Measurements from ENCODE around the gene ADAP2.
"Not testable (repeated sequence)": the region's sequence is repeated elsewhere in the genome, so short reads cannot be mapped to it uniquely, and the experiment has no call there.

Gene ADAP2

DNA sequence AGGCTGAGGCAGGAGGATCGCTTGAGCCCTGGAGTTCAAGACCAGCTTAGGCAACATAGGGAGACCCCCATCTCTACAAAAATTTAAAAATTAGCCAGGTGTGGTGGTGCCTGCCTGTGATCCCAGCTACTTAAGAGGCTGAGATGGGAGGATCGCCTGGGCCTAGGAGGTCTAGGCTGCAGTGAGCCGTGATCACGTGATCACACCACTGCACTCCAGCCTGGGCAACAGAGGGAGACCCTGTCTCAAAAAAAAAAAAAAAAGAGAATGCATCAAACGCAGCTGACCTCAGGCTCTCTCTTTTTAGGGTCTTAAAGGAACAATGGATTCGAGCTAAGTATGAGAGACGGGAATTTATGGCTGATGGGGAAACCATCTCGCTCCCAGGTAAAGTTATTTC, 9.8 kb downstream of the ADAP2 start:
- not testable (repeated sequence) for FAIRE-seq

DNA sequence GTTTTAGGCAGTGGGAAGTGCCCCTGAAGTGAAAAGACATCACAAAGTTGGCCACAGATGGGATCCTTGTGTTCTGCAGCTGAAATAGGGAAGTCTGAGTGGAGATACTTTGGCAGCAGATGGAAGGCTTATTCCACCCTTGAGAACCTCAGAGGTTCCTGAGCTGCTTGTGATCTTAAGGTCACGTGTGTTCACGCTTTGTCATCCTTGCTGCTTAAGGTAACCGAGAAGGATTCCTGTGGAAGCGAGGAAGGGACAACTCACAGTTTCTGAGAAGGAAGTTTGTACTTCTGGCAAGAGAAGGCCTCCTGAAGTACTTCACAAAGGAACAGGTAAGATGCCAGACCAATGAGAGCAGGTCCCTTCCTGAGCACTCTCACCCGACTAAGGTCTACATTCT, 12.2 kb downstream of the ADAP2 start:
- FAIRE-seq = no peak

DNA sequence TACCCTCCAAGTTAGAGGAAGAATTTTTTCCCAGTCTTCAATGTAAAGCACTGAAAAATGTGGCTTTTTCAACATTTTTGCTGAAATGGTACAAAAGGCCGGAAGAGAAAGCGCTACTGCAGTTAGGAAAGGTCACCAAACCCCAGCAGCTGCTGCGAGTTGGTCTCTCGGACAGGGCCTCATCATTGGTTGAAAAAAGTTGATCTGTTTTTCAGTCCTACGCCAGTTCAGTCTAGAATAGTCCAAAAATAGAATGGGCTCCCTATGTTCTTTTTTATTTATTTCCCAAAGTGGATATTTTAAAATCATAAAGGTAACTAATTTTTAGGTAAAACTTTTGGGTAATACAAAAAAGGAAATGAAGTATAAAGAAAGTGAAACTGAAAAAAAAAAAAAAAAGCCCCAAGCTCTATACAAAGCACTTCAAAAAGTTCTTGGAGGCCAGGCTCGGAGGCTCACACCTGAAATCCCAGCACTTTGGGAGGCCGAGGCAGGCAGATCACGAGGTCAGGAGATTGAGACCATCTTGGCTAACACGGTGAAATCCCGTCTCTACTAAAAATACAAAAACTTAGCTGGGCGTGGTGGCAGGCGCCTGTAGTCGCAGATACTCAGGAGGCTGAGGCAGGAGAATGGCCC, 17.4 kb downstream of the ADAP2 start:
- no peak for FAIRE-seq

DNA sequence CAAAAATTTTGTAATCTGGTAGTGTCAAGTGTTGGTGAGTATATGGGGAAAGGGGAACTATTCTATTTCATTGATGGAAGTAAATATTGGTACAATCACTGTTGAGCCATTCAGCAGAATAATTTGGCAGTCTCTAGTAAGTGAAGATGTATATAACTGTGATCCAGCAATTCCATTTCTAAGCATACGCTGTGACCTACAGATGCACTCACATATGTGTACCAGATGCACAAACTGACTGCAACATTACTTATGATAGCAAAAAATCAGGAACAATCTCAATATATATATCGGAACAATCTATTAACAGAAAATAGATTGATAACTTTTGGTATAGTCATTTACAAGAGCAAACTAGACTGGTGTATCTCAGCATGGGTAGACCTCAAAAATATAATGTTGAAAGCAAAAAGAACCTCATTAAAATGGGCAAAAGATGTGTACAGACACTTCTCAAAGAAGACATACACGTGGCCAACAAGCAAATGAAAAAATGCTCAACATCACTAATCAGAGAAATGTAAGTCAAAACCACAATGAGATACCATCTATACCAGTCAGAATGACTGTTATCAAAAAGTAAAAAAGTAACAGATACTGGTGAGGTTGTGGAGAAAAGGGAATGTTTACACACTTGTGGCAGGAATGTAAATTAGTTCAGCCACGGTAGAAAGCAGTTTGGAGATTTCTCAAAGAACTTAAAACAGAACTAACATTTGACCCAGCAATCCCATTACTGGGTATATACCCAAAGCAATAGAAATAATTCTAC, 20.7 kb downstream of the ADAP2 start:
- no peak for FAIRE-seq

DNA sequence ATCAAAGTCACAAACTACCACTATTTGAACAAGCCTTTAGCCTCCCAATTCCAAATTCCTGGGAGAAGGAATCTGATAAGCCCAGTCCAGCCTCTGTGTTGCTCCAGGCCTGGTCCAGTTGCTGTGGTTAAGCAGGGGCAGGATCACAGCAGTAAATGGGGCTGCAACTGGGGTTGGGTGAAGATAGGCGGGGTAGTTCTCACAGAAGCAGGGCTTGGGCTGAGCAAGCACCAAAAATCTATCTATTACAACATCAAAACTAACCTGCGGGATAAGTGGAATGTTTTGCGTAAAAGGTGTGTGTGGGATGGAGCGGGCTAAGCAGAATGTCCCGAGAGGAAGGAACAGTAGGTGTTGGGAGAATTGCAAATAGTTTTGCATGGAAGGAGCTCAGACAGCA, 26.1 kb downstream of the ADAP2 start:
- no peak for FAIRE-seq

DNA sequence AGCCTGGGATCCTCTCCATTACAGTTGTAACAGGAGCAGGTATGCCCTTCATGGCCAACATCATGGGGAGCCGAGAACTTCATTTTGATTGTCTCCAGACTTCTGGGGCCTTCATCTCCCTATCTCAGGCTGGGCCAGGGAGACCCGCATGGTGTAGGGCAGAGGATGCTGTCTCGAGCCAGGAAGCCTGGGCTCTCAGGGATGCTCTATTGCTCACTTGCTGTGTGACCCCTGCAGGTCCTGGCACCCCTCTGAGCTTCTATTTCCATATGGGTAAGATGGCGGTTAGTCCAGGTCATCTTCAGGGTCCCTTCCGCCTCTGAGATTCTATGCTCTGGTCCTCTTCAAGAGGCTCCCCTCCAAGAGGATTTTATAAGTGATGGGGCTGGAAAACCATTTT, 28.4 kb downstream of the ADAP2 start:
- no peak for FAIRE-seq

DNA sequence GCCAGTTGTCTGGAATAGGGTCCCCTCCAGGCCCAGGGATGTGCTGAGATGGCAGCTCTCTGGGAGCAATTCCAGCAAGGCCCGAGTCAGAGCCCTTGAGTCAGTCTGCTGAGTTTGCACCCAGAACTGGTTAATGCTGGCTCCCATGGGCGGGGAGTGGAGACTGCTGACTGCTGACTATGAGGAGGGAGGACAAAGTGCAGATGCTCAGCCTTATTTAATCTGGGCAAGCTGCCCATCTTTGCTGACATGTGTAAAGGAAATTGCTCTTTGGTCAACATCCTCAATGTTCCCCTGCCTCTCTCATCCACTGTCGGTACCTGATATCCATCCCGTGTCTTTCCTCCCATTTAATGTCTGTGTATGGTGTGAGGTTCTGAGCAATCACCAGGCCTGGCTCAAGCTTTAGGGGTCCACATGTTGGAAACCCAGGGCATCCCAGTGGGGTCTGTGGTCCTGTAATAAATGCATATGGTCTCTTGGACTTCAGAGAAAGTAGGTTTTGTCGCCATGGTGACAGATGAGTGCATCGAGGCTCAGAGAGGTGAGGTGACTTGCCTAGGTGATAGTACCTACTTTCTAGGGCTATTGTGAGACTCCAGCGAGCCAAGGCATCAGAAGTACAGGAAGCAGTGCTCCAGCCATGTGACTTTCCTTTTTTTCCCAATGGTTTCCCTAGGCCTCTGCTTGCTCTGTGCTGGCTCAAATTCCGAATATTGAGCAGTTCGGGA, 29.1 kb downstream of the ADAP2 start:
- no peak for FAIRE-seq

DNA sequence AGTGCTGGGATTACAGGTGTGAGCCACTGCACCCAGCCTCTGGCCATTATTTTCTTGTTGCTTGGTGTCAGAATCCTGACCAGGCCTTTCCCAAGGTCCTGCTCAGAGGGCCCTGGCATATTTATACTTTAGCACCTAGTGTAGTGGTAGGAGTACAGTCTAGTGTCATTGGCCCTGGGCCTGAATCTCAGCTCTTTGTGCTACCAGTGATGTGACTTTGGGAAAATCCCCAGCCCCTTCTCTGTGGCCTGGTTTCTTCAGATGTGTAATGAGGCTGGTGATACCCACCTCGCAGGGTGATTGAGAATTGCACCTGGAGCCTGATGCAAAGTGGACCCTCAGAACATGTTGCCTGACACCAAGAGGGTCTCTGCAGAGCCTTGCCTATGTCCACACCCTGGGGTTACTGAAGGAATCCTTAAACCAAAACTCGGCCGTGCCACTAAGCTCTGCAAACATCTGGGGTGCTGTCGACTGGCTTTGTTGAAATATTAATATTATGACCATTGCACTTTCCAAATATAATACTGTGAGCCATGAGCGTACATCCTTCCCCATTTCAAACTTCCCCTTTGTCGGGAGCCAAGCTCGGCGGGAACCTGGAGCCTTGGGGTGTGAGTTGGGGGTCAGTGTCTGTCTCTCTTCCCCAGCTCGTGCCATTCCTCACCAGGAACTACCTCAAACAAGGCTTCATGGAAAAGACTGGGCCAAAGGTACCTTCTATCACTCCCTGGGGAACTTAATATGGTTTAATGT, 31.1 kb downstream of the ADAP2 start:
- no peak for FAIRE-seq

DNA sequence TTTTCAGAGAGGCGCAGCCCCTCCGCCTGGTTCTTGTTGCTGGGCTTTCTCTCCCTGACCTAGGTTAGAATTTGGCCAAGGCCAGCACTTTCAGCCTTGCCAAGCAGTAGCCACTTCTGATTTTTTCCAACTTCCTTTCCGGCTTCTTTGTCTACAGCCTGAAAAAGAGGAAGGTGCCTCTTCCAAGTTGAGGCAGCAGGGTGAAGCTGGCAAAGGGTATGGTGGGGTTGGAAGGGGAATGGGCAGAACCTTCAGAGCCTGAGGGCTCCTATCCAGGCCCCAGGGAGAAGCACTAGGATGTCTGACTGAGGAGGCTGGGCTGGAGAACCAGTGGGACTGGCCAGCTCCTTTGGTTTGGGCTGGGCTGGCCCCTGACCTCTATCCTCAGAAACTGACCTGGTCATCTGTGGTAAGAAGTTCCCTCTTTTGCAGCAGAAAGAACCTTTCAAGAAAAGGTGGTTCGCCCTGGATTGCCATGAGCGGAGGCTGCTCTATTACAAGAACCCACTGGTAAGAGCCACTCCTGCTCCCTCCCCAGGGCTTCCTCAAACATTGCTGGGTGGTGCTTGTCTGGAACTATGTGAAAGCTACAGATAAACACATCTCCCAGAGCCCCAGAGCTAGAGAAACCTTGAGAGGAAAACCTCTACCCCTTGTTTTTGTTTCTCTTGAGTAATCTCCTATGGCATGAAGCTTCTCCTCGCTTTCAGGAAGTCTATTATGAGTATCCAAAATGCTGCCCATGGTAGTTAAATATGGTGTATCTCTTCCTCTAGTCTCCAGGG, 32.5 kb downstream of the ADAP2 start:
- no peak for FAIRE-seq

DNA sequence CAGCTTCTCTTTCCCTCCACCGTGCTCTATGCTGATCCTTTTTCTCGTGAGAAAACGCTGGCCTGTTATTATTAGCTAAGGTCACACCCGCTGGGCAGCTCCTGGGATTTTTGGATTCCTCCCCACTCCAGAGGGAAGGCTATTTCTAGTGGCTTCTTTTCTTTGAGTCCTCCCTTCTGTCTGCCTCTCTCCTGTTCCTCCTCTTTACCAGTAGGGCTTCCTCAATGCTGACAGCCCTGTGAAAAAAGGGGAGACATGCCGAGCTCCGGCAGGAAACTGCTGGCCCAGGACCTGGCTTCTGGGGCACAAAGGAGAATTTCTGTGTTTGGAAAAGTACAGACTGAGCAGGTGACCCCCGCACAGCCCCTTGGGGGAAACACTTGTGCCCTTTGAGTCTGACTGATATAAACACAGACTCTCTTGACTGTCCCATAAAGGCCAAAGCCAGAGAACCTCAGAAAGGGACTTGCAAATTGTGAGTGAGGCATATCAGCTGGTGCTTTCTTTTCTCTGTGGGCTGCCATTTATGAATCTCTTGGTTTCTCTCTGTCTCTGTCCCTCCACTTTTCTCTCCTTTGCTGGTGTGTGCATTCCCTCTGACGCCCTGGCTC, 35.1 kb downstream of the ADAP2 start:
- FAIRE-seq = no peak

DNA sequence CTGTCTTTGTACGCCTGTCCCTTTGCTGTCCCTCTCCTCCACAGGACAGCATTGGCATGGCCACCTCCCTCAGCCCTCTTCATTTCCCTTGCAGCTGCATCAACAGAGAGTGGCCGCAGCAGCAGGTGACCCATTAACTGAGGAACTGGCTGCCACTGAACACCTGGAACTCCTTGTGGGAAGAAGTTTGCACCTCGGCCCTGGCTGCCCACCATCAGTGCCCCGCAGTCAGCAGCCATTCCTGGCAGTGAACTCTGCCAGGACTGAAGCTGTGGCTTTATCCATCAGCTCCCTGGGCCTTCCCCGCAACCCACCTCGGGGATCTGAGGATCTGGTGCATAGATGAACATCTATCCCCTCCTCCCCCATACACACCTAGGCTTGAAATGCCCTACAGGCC, 36.0 kb downstream of the ADAP2 start:
- no peak for FAIRE-seq

DNA sequence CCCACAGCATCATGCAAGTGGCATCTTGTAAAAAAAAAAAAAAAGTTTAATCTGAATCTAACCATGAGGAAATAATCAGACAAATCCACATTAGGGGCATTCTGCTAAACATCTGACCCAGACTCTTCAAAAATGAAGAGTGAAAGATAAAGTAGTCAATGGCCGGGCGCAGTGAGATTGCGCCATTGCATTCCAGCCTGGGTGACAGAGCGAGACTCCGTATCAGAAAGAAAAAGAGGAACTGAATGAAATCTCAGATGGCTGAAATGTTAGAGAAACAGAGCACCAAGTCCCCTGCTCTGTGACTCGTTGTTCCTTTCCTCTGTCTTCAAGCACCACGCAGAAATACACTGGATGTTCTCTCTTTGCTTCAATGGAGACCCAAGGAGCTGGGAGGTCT, 36.4 kb downstream of the ADAP2 start:
- no peak for FAIRE-seq

DNA sequence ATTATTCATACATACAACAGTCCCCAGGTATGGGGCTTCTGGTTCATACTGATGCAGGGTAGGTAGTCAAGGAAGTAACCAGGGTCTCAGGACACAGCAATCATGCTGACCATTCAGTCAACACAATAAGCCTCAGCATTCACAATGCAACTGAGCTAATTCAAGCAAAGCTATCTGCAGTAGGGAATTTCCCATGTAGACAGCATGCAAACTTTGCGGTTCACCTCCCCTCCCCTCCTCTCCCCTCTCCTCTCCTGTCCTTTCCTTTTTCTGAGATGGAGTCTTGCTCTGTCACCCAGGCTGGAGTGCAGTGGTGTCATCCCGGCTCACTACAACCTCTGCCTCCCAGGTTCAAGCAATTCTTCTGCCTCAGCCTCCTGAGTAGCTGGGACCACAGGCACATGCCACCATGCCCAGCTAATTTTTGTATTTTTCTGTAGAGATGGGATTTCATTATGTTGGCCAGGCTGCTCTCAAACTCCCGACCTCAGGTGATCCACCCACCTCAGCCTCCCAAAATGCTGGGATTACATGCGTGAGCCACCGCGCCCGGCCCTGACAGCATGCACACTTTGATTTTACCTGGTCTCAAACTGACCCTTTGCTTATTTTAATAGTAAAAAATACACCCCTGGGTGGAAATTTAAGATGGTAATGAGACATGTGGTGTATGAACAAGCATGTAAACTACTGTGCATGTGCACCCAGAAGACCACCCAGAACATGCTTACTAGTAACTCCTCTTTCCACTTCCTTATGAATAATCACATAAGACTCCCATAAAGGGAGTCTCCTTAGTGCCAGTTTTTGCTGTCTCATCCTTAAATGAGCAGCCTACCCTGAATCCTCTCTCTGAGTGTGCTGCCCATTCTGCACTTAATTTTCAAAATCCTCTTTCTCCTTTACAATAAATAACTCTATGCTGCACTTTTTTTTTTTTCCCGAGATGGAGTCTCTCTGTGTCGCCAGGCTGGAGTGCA, 39.8 kb downstream of the ADAP2 start:
- no peak for FAIRE-seq

DNA sequence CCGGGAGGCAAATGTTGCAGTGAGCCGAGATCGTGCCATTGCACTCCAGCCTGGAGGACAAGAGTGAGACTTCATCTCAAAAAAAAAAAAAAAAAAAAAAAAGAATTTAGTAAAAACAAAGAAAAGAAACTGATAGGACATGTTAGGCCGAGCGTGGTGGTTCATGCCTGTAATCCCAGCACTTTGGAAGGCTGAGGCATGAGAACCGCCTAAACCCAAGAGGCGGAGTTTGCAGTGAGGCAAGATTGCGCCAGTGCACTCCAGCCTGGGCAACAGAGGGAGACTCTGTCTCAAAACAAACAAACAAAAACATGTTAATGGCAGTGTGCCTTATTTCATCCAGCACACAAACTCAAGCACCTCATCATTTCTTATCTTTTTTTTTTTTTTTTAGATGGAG, 42.6 kb downstream of the ADAP2 start:
- not testable (repeated sequence) for FAIRE-seq

DNA sequence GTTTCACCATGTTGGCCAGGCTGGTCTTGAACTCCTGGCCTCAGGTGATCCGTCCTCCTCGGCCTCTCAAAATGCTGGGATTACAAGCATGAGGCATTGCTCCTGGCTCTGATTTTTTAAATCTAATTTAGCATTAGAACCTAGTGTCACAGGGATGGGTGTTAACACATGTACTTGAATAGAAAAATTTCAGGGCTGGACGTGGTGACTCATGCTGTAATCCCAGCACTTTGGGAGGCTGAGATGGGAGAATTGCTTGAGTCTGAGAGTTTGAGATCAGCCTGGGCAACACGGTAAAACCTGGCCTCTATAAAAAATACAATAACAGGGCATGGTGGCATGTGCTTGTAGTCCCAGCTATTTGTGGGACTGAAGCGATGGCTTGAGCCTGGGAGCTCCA, 43.1 kb downstream of the ADAP2 start:
- FAIRE-seq = no peak

DNA sequence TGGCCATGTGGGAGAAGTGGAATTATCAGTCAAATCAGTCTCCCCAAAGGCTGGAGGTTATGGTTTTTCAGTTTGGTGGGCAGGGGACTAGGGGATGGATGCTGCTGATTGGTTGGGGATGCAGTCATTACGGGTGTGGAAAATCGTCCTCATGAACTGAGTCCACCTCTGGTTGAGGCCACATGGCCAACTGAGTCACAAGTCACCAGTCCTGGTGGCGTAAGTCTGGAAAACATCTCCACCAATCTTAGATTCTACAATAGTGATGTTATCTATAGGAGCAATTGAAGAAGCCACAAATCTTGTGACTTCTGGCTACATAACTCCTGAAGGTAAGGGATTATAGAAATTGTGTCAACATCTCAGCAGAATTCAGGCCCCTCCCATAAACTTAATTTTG, 43.9 kb downstream of the ADAP2 start:
- FAIRE-seq = no peak

DNA sequence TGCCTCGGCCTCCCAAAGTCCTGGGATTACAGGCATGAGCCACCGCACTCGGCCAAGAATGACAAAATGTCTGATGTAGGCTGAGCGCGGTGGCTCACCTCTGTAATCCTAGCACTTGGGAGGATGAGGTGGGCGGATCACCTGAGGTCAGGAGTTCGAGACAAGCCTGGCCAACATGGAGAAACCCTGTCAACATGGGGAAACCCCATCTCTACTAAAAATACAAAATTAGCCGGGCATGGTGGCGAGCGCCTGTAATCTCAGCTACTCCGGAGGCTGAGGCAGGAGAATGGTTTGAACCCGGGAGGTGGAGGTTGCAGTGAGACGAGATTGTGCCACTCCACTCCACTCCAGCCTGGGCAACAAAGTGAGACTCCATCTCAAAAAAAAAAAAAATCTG, 46.2 kb downstream of the ADAP2 start:
- FAIRE-seq = not testable (repeated sequence)

DNA sequence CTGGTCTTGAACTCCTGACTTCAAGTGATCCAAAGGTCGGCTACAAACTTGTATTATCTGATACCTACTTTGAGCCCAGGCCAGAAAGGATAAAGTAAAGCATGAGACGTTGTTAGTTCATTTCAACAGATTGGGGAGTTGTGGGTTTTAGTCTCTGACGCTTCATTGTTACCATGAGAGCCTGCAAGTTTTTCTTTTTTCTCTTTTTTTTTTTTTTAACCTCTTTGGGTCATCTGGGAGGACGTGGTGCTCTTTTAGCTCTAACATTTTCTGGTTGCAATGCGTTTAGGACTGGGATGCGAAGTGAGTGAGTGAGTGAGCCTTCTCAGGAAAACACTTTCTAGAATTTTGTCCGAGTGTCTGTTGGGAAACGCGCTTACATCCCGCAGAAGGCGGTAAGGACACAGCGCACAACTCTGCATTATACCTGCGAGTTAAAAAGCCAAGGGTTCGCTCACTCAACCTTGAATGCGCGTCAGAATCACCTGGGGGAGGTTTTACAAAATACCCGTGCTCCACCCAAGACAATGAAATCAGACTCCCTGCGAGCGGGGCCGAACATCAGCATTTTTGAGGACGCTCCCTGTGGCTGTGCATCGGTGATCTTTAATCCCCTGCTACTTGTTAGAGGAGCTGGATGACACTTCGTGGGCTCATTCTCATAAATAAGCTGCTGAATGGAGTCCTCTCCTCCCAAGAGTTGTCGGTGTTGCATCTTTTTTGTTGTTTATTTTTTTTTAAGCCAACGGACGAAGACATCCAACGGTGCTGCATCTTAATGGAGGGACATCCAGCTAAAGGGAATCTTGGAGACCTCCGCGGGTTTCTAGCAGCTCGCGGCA, 48.5 kb downstream of the ADAP2 start:
- FAIRE-seq = no peak

DNA sequence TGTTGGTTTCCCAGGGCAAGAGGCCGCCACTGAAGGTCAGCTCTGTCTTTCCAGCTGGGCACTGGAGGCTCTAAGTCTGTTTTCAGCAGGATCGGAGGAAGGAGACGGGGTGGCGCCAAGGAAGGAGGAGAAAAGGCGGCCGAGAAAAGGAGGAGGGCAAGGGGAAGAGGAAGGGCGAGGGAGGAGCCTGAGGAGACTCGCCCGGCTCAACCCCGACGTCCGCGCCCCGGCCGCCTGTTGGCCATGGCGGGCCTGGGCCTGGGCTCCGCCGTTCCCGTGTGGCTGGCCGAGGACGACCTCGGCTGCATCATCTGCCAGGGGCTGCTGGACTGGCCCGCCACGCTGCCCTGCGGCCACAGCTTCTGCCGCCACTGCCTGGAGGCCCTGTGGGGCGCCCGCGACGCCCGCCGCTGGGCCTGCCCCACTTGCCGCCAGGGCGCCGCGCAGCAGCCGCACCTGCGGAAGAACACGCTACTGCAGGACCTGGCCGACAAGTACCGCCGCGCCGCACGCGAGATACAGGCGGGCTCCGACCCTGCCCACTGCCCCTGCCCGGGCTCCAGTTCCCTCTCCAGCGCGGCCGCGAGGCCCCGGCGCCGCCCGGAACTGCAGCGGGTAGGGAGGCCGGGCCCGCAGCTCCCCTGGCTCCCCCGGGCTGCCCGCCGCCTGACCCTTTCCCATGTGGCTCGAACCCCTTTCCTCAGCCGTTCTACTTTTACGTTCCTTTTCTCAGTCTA, 49.3 kb downstream of the ADAP2 start, which contains the start of gene RNF135:
Gene RNF135, plus strand, starts transcription at position 209 of the 737 bp plus-strand sequence. Its CDS starts 35 bp downstream, at position 244.
- peak; percentile 33 for FAIRE-seq

Data from TTC549 (cell line).